AG09309 (cell line): Measurements from ENCODE around the gene GOLGA6L25.
A peak's percentile ranks its signal among the peaks of the same experiment; 100 is the strongest.
"Not testable (repeated sequence)": the region's sequence is repeated elsewhere in the genome, so short reads cannot be mapped to it uniquely, and the experiment has no call there.

Experiments
- DNase-seq: peaks from one replicate; pipeline ENCODE4 v3.0.0-alpha.2; 2010; ENCODE audit warnings: low read depth
- H3K4me3 ChIP-seq: 2 replicates; pipeline ENCODE4 v1.5.1; 2011; ENCODE audit warnings: mild to moderate bottlenecking, low read depth, low read length, moderate library complexity; ENCODE audit not compliant: control insufficient read depth

The GOLGA6L25 gene

GRCh38 chr15:28553268-28553667 is at the start of gene GOLGA6L25:
Gene GOLGA6L25, plus strand, starts transcription at chr15:28553568. Its CDS starts 61 bp downstream, at chr15:28553629.
- H3K4me3 ChIP-seq, DNase-seq: not testable (repeated sequence)

GRCh38 chr15:28508217-28508889 is 45.0 kb upstream of the GOLGA6L25 start:
- H3K4me3 ChIP-seq = not testable (repeated sequence)

GRCh38 chr15:28514128-28514527 is 39.2 kb upstream of the GOLGA6L25 start:
- not testable (repeated sequence) for H3K4me3 ChIP-seq, DNase-seq

More at GRCh38 chr15:28508217-28508889, 45.0 kb upstream of the GOLGA6L25 start:
- DNase-seq = not testable (repeated sequence)

GRCh38 chr15:28515208-28515607 is 38.2 kb upstream of the GOLGA6L25 start:
- DNase-seq, H3K4me3 ChIP-seq: not testable (repeated sequence)

GRCh38 chr15:28532954-28533353 is 20.4 kb upstream of the GOLGA6L25 start, which contains the start of gene GOLGA8G:
Gene GOLGA8G, minus strand, starts transcription at chr15:28532971. Its CDS starts 62 bp downstream, at chr15:28532909.
- H3K4me3 ChIP-seq, DNase-seq: not testable (repeated sequence)

- not testable (repeated sequence) for DNase-seq, H3K4me3 ChIP-seq
Observed at GRCh38 chr15:28573351-28573750, 20.0 kb downstream of the GOLGA6L25 start.

- H3K4me3 ChIP-seq, DNase-seq: not testable (repeated sequence)
Observed at GRCh38 chr15:28588977-28589606, 35.7 kb downstream of the GOLGA6L25 start.

- H3K4me3 ChIP-seq = peak overlapping the region; percentile 42
- not testable (repeated sequence) for DNase-seq
Observed at GRCh38 chr15:28589769-28590168, 36.4 kb downstream of the GOLGA6L25 start.

- H3K4me3 ChIP-seq, DNase-seq: not testable (repeated sequence)
Observed at GRCh38 chr15:28592395-28592794, 39.0 kb downstream of the GOLGA6L25 start.

- DNase-seq, H3K4me3 ChIP-seq: not testable (repeated sequence)
Observed at GRCh38 chr15:28593424-28594129, 40.2 kb downstream of the GOLGA6L25 start.

GRCh38 chr15:28597471-28597870 is 44.1 kb downstream of the GOLGA6L25 start:
- H3K4me3 ChIP-seq, DNase-seq: not testable (repeated sequence)

- not testable (repeated sequence) for H3K4me3 ChIP-seq, DNase-seq
Observed at GRCh38 chr15:28598209-28598608, 44.8 kb downstream of the GOLGA6L25 start.

GRCh38 chr15:28602152-28602551 is 48.8 kb downstream of the GOLGA6L25 start:
- not testable (repeated sequence) for H3K4me3 ChIP-seq, DNase-seq
